ENCODE data around the gene KDM4C. TPM values are rescaled to one million over a fixed set of nuclear protein-coding genes. Genes with fewer than 3 reads are reported as not detected.

The KDM4C gene
- total RNA-seq, 1 donor from 2014 or later = 63.5 TPM

DNA sequence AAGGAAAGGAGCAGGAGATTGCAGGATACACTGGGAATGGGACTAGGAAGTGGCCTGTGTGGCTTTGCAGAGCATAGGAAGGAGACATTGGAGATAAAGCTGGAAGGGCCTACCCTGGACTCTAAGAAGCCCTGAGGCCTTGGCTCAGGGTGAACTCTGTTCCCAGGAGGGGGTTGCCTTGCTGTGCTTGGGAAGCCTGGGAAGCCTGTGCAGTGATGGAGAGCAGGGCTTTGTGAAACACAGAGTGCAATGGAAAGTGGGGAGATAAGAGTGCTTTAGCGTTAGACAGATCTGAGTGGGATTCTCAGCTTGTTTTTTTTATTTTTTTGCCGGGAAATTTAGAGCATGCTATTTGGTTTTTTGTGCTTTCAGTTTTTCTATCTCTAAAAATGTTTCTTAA lies 437.8 kb downstream of the KDM4C start:
- no peaks in the 10 kb centered on the region for H3K36me3 Mint-ChIP-seq (ENCODE audit: unreplicated experiment)
- DNase-seq = no peak
- no peak overlapping the region for H3K27ac Mint-ChIP-seq (ENCODE audit: unreplicated experiment)
- H3K9me3 Mint-ChIP-seq (ENCODE audit: unreplicated experiment) = peaks cover 1% of the 10 kb centered on the region
- peaks cover 6% of the 10 kb centered on the region for H3K4me1 Mint-ChIP-seq (ENCODE audit: low read depth, unreplicated experiment)
- no peaks in the 10 kb centered on the region for H3K27me3 Mint-ChIP-seq (ENCODE audit: unreplicated experiment)
- TF ChIP-seq, protein P1, sequence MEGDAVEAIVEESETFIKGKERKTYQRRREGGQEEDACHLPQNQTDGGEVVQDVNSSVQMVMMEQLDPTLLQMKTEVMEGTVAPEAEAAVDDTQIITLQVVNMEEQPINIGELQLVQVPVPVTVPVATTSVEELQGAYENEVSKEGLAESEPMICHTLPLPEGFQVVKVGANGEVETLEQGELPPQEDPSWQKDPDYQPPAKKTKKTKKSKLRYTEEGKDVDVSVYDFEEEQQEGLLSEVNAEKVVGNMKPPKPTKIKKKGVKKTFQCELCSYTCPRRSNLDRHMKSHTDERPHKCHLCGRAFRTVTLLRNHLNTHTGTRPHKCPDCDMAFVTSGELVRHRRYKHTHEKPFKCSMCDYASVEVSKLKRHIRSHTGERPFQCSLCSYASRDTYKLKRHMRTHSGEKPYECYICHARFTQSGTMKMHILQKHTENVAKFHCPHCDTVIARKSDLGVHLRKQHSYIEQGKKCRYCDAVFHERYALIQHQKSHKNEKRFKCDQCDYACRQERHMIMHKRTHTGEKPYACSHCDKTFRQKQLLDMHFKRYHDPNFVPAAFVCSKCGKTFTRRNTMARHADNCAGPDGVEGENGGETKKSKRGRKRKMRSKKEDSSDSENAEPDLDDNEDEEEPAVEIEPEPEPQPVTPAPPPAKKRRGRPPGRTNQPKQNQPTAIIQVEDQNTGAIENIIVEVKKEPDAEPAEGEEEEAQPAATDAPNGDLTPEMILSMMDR (IDR thresholded peaks at IDR 0.05; ENCODE audit: partially characterized antibody, unreplicated experiment) = no peak
- no peak overlapping the region for H3K4me3 Mint-ChIP-seq (ENCODE audit: unreplicated experiment)

DNA sequence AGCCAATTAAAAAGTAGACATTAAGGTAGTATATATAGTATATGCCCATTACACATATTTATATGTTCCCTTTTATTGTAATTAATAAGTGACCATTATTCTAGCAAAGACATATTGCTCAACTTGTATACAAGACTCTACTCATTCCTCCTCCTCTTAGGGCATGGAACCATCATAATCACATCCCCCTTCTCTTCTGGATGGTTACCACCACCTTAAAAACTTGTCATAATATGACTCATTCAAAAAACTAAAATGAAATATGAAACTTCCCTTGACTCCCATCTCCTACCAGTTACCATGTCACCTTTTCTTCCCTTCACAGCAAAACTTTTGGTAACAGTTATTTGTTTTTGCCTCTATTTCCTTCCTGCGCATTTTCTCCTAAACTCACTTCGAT lies 438.7 kb downstream of the KDM4C start:
- TF ChIP-seq, protein P1 (IDR thresholded peaks at IDR 0.05; ENCODE audit: partially characterized antibody, unreplicated experiment) = no peak
- DNase-seq = no peak
- no peaks in the 10 kb centered on the region for H3K36me3 Mint-ChIP-seq (ENCODE audit: unreplicated experiment)
- no peaks in the 10 kb centered on the region for H3K27me3 Mint-ChIP-seq (ENCODE audit: unreplicated experiment)
- H3K4me3 Mint-ChIP-seq (ENCODE audit: unreplicated experiment) = no peak overlapping the region
- peaks cover 1% of the 10 kb centered on the region for H3K9me3 Mint-ChIP-seq (ENCODE audit: unreplicated experiment)
- peaks cover 6% of the 10 kb centered on the region for H3K4me1 Mint-ChIP-seq (ENCODE audit: low read depth, unreplicated experiment)
- no peak overlapping the region for H3K27ac Mint-ChIP-seq (ENCODE audit: unreplicated experiment)

DNA sequence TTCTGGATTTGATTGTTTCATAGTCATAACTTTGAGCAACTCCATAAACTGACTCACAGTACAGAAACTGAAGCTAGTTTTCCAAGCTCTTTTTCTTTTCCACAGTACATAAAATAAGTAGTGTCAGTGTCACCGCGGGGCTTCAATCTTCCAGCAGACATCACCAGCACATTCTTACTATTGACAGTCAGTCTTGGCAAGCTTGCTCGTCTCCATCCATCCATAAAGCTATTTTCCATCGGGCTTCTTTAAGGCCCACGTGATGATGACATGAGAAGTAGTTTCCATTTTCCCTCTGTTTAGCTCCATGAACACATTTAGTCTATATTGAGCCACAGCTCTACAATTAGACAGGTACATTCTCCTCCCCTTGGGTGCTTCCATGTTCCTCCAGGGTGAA lies 443.4 kb downstream of the KDM4C start:
- no peaks in the 10 kb centered on the region for H3K36me3 Mint-ChIP-seq (ENCODE audit: unreplicated experiment)
- H3K27me3 Mint-ChIP-seq (ENCODE audit: unreplicated experiment) = no peaks in the 10 kb centered on the region
- no peaks in the 10 kb centered on the region for H3K4me1 Mint-ChIP-seq (ENCODE audit: low read depth, unreplicated experiment)
- TF ChIP-seq, protein P1 (IDR thresholded peaks at IDR 0.05; ENCODE audit: partially characterized antibody, unreplicated experiment) = no peak
- no peak overlapping the region for H3K4me3 Mint-ChIP-seq (ENCODE audit: unreplicated experiment)
- H3K9me3 Mint-ChIP-seq (ENCODE audit: unreplicated experiment) = no peaks in the 10 kb centered on the region
- no peak overlapping the region for H3K27ac Mint-ChIP-seq (ENCODE audit: unreplicated experiment)
- DNase-seq = no peak

DNA sequence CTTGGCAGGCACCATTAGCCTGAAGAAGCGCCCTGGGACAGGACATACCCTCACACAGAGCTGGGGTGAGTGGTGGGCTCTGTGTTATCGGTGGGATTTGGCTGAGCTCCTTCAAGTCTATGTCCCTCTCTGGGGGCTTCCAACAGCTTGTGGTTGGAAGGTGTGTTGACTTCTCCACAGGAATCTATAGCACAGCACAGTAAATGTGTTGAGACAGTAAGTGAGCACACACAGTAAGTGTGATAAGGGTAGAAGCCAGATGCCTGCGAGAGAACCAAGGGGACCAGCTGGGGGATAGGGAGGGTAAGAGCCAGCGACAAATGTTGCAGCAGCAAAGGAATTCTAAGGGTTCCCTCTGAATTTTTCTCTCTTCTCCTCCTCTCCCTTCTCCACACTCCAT lies 448.0 kb downstream of the KDM4C start:
- no peaks in the 10 kb centered on the region for H3K36me3 Mint-ChIP-seq (ENCODE audit: unreplicated experiment)
- no peaks in the 10 kb centered on the region for H3K9me3 Mint-ChIP-seq (ENCODE audit: unreplicated experiment)
- TF ChIP-seq, protein P1 (IDR thresholded peaks at IDR 0.05; ENCODE audit: partially characterized antibody, unreplicated experiment) = no peak
- H3K4me1 Mint-ChIP-seq (ENCODE audit: low read depth, unreplicated experiment) = peaks cover 5% of the 10 kb centered on the region
- no peak for DNase-seq
- no peak overlapping the region for H3K27ac Mint-ChIP-seq (ENCODE audit: unreplicated experiment)
- no peak overlapping the region for H3K4me3 Mint-ChIP-seq (ENCODE audit: unreplicated experiment)
- H3K27me3 Mint-ChIP-seq (ENCODE audit: unreplicated experiment) = no peaks in the 10 kb centered on the region

DNA sequence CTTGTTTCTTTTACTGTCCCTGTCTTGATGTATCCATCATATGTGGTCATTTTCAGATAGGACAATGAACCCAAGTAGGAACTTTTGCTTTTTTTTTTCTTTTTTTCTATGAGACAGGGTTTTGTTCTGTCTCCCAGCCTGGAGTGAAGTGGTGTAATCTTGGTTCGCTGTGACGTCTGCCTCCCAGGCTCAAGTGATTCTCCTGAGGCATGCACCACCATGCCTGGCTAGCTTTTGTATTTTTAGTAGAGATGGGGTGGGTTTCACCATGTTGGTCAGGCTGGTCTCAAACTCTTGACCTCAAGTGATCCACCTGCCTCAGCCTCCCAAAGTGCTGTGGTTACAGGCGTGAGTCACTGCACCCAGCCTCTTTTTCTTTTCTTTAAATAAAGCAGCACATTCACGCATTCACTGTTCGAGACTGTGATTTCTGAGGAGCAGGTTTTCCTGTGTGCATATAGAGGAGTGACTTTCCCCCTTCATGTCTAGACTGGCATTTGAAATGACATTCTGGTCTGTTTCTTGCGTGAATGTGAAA lies 448.5 kb downstream of the KDM4C start:
- Mint-ChIP-seq H3K4me3 (ENCODE audit: unreplicated experiment) (no peak overlapping the region), H3K27me3 (ENCODE audit: unreplicated experiment) (no peaks in the 10 kb centered on the region), H3K4me1 (ENCODE audit: low read depth, unreplicated experiment) (peaks cover 5% of the 10 kb centered on the region), H3K9me3 (ENCODE audit: unreplicated experiment) (no peaks in the 10 kb centered on the region), H3K36me3 (ENCODE audit: unreplicated experiment) (no peaks in the 10 kb centered on the region), H3K27ac (ENCODE audit: unreplicated experiment) (no peak overlapping the region)
- TF ChIP-seq, protein P1 (IDR thresholded peaks at IDR 0.05; ENCODE audit: partially characterized antibody, unreplicated experiment) = no peak
- DNase-seq = no peak
